DMS53 treated with DMSO at 0.1 percent for 48 hours (cell line): ENCODE data around the gene ACTN1.

Experiments used
- DNase-seq: peaks from one replicate; lab custom pipeline; 2025; ENCODE audit not compliant: unreplicated experiment; lab: John Stamatoyannopoulos, UW

Gene ACTN1

GRCh38 chr14:68937471-68938270 is 41.4 kb downstream of the ACTN1 start:
- DNase-seq, result peak; percentile 7

DNA sequence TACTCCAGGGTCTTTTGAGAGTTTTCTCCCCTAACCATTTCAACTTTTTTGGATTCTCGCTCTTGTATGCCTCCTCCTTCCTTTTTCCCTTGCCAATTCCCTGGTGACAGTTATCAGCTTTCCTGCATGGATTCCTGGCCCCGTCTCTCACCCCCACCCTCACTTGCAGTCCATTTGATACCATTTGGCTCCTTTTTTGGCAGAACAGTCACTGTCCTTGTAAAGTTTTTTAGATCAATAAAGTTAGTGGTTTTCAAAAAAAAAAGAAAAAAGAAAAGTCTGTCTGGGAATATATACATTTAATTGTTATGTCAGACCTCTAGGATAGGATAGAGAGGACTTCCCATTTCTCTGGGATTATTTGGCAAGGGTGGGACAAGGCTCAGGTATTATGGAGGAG is 42.1 kb downstream of the ACTN1 start:
- no peak for DNase-seq

DNA sequence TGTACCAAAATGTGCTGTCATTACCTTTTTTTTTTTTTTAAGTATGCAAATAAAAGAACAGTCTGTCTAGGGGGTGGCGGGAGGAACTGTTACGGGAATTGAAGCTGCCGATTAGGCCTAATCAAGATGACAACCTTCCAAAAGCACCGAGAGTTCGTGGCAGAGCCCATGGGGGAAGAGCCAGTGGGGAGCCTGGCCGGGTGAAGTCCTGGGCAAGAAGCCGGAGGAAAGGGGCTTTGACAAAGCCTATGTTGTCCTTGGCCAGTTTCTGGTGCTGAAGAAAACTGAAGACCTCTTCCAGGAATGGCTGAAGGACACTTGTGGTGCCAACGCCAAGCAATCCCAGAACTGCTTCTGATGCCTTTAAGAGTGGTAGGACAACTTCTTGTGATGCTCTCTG is 42.6 kb downstream of the ACTN1 start:
- DNase-seq, result no peak

DNA sequence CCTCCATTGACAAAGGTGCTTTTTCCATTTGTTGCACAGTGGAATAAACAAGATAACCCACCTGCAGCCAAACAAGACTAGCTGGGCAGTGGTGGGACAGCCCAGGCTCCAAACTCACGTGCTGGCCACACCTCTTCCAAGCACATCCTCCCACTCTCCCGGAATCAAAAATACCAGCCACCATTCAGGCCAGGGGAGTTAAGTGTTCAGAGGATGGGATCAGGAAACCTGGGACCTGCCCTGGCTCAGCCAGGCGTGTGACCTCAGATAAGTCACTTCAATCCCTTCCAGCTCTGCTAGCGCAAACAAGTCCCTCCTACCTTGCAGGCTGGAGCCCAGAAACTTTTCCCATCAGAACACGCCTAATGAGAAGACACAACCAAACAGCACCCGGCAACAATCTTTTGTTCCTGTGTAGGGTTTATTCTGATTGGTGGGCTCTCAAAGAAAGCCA is 43.3 kb downstream of the ACTN1 start:
- DNase-seq, result no peak

DNA sequence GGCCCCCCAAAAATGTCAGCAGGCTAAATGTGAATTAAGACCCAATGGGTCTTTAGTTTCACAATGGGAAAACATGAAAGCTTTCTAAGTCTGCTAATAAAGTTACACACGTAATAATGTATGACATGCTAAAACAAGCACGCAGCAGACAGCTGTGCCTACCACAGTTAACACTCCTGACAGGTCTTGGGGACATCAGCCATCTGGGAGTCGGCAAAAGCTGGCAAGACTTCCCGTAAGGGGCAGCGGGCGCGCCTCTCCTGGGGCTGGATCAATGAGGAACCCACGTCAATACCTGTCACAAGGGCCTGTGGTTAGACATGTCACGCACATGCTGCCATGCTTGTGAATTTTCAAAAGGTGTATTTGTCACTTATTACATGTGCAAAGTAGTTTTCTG is 45.0 kb downstream of the ACTN1 start:
- DNase-seq, result no peak

GRCh38 chr14:68932686-68933085 is 46.4 kb downstream of the ACTN1 start:
- no peak for DNase-seq

DNA sequence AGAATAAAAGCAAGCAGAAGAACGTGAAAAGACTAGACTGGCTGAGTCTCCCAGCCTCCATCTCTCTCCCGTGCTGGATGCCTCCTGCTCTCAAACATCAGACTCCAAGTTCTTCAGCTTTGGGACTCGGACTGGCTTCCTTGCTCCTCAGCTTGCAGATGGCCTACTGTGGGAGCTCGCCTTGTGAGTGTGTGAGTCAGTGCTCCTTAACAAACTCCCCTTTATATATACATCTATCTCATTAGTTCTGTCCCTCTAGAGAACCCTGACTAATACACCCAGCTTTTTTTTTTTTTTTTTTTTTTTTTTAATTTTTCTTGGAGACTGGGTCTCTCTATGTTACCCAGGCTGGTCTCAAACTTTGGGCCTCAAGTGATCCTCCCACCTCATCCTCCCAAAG is 46.9 kb downstream of the ACTN1 start:
- no peak for DNase-seq

- no peak for DNase-seq
Measured at GRCh38 chr14:68931474-68932051, 47.5 kb downstream of the ACTN1 start.

DNA sequence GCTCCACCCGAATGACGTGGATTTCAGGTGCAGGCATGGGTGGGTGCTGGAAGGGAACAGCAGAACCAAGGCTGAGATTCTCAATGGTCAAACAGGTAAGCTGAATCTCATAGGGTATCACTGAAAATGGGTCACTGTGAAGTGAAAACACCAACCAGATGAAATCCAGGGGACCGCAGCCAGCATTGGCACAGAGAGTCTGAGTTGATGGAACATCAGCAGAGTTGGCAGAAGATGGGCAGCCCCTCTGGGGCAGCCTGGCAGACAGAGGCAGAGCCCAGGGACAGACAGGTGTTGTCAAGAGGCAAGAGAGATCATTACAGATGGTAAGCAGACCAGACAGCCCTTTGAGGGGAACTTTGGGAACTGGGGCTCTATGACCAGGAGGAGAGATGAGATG is 48.0 kb downstream of the ACTN1 start:
- DNase-seq, result no peak

GRCh38 chr14:68929623-68930307 is 49.3 kb downstream of the ACTN1 start:
- DNase-seq, result no peak

GRCh38 chr14:68928770-68929550 is 50.1 kb downstream of the ACTN1 start:
- DNase-seq, result no peak

DNA sequence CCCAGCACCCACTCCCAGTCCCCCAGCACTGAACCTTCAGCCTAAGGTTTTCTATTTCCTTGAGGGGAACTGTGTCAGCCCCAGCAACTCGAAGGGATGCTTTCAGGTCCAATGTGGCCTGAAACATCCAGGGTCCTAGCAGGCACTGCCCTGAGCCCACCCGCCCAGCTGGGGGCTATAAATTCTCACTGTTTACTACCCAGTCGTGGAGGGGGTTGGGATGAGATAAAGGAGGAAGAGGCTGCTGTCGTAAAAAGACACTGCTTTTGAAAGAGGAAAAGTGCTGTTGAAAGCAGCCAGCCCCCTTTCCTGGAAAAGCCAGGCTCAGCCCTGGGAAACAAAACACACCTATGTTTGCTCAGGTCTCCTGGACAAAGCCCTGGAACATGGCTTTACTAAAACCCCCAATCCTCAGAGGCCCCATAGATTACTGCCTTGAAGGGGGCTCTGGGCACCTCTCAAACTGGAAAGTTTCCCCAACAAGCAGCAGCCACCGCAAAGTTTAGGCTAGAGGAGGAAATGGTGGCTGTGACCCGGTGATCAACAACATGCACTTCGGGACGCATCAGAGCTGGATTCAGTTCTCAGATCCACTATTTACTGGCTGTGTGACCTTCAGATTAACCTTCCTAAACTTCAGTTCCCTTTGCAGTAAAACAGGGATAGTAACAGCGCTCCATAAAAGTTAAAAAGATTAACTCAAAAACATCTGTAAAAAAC is 51.0 kb downstream of the ACTN1 start:
- DNase-seq, result no peak

DNA sequence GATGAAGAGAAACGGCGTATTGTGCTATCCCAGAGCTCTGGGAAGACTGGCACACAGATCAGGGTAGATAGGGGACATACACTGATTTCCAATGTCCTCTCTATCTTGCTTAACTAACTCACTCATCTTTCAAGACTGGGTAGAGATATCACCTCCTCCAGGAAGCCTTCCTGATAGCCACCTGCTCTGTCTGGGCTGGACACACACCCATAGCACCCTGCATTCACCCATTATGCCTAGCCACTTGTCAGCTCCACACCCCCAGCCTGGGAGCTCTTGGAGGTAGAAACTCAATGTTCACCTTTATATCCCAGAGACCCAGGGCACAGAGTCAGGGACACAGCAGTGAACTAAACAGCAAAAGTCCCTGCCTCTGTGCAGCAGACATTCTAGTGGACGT is 52.0 kb downstream of the ACTN1 start:
- no peak for DNase-seq

GRCh38 chr14:68926236-68926635 is 52.9 kb downstream of the ACTN1 start:
- DNase-seq, result no peak

DNA sequence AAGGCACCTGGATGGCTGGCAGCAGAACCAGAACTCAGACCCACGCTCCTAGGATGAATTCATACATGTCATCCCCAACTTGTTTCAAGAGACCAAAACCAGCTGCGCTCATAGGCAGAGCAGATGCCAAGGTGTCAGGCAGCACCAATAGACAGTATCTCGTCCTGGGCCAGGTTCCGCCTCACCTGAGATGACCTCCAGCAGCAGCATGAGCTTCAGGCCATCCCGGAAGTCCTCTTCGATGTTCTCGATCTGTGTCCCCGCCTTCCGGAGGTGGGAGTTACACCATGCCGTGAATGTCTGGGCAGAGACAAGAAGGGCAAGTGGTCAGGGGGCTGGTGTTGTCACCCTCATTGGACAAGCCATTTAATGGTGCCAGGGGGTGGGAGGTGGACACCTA is 53.7 kb downstream of the ACTN1 start:
- DNase-seq, result no peak

DNA sequence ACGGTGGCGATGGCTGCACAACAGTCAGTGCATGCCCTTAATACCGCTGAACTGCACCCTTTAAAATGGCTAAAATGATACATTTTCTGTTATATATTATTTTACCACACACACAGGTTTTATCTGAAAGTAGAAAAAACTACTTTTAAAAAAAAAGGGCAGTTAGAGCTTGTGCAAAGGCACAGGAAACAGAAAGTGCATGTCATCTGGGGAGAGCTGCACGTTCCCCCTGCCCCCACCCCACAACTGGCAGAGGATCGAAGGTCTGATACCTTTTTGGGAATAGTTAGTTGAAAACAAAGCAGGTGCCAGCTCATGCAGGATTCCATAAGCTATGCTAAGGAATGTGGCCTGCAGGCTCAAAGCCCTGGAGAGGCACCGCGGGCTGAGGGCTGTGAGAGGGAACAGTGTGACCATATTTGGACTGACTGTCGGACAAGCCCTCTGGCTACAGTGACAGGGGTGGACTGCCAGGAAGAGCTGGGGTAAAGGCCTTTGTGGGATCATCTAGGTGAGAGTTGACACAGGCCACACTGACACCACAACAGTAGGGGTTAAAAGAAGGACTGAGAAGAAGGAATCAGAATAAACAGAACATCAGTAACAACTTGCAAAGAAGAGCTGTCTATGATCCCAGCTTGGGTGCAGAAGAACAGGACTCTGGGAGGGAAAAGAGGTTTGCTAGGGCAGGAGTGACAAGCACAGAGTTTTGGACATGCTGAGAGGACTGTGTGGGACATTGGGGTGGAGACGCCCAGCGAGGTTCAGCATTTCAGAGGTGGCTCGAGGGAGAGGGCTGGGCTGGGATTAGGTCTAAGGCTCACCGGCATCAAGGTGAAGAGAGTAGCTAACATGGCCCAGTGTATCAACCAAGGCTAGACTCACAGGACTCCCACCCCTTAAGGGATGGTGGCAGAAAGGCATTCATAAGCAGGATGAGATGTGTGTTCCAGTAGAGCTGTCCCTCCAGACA is 54.6 kb downstream of the ACTN1 start:
- DNase-seq, result no peak

- DNase-seq, result no peak
Measured at GRCh38 chr14:68922886-68923285, 56.2 kb downstream of the ACTN1 start.

DNA sequence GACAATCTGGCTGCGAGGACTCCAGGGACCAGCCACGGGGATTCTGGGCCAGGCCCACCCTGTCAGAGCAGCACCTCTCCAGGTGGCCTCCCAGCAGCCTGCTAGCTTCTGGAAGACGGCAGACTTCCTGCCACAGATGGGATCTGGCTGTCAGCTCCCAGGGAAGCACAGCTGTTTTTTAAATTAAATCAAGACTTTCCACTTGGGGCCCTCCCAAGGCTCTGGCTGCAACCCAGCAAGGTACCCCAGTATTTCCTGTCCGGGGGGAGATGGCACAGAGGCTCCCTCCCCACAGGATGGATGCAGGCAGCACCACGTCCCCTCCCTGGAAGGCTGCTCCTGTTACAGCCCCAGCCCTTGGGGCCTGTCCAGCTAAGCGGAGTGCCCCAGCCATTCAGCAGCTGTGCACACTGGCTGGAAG is 56.9 kb downstream of the ACTN1 start:
- DNase-seq, result no peak

- DNase-seq, result no peak
Measured at GRCh38 chr14:68921666-68922065, 57.4 kb downstream of the ACTN1 start.

DNA sequence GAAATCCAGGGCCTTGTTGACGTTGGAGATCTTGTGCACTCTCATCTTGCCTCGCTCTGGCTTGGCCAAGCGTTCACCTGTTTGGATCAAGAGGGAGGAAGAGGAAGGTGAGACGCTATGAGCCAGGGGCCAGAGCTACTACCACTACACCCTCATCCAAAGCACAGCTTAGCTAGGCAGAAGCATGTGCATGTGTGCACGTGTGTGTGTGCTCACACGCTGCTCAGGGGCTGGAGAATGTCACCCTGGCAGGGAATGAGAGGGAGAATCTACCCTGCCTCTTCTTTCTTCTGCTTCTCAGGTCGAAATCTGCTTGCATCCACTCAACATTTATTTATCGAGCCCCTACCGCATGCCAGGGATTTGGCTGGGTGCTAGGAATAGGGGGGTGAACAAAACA is 58.1 kb downstream of the ACTN1 start:
- no peak for DNase-seq
